A673 (cell line): ENCODE results near the gene SLC15A5. TPM values are rescaled to one million over a fixed set of nuclear protein-coding genes. Genes with fewer than 3 reads are reported as not detected.

Experiments used
- BruUV-seq: library from RNA; stranded (reverse); fragments of 400-500 nt; replicated peaks from 2 replicates; lab custom pipeline; 2021; lab: Mats Ljungman, UMichigan
- CTCF ChIA-PET: fragments of 300-600 bp; sonication (Branson Sonifier 250); formaldehyde crosslinking; loops from one replicate; lab custom pipeline; 2022; ENCODE audit warnings: antibody characterized with exemption; lab: Charles Lee
- POLR2A ChIA-PET: fragments of 300-600 bp; sonication (Branson Sonifier 250); formaldehyde crosslinking; loops from one replicate; lab custom pipeline; 2022; ENCODE audit warnings: antibody characterized with exemption; ENCODE audit not compliant: low non-redundant PET; lab: Charles Lee
- DNase-seq: peaks from one replicate; pipeline ENCODE4 v3.0.0-alpha.2; 2015; ENCODE audit warnings: low spot score
- H3K27ac ChIP-seq: fragments of 200-600 bp; sonication (generic); 2 replicates; pipeline ENCODE4 v1.5.1; 2016; ENCODE audit warnings: mixed run types, low read depth, mild to moderate bottlenecking, mixed read lengths, antibody characterized with exemption, low read length; ENCODE audit not compliant: poor library complexity, severe bottlenecking
- H3K27me3 ChIP-seq: fragments of 200-600 bp; sonication (generic); replicated peaks from 2 replicates; pipeline ENCODE4 v1.6.1; 2017; ENCODE audit warnings: mixed run types, low read depth, mild to moderate bottlenecking, mixed read lengths, antibody characterized with exemption, low read length; ENCODE audit not compliant: insufficient read depth, poor library complexity
- H3K36me3 ChIP-seq: fragments of 200-600 bp; sonication (generic); 2 replicates; pipeline ENCODE4 v1.6.1; 2016; ENCODE audit warnings: mixed run types, mild to moderate bottlenecking, mixed read lengths, antibody characterized with exemption, low read length; ENCODE audit not compliant: insufficient read depth, poor library complexity, severe bottlenecking
- H3K4me1 ChIP-seq: fragments of 200-600 bp; sonication (generic); 2 replicates; pipeline ENCODE4 v1.6.1; 2017; ENCODE audit warnings: mixed run types, mild to moderate bottlenecking, mixed read lengths, antibody characterized with exemption, low read length; ENCODE audit not compliant: insufficient read depth, poor library complexity, severe bottlenecking
- H3K4me3 ChIP-seq: fragments of 200-600 bp; sonication (generic); 2 replicates; pipeline ENCODE4 v1.5.1; 2016; ENCODE audit warnings: low read depth, mixed run types, mild to moderate bottlenecking, mixed read lengths, low read length; ENCODE audit not compliant: poor library complexity, severe bottlenecking
- H3K9me3 ChIP-seq: fragments of 200-600 bp; sonication (generic); 2 replicates; pipeline ENCODE4 v1.6.1; 2016; ENCODE audit warnings: mixed run types, low read depth, mild to moderate bottlenecking, mixed read lengths, antibody characterized with exemption, low read length; ENCODE audit not compliant: poor library complexity, severe bottlenecking
- CTCF ChIP-seq: fragments of 300-800, 200-600 bp; sonication (generic); conservative IDR thresholded peaks from 2 replicates; pipeline ENCODE4 v1.5.1; 2017; ENCODE audit warnings: low read depth, mild to moderate bottlenecking, antibody characterized with exemption, low read length, moderate library complexity, mixed read lengths
- EZH2 ChIP-seq: fragments of 200-600 bp; sonication (generic); IDR thresholded peaks from 2 replicates; pipeline ENCODE4 v1.6.1; 2017; ENCODE audit warnings: borderline replicate concordance, low read depth, mild to moderate bottlenecking, mixed read lengths, antibody characterized with exemption, low read length; ENCODE audit not compliant: poor library complexity, severe bottlenecking
- intact Hi-C: fragments of 100-400 bp; cut with micrococcal nuclease; formaldehyde crosslinking; loops from one replicate; pipeline ENCODE4 v1.10.0; 2022; ENCODE audit not compliant: unreplicated experiment
- total RNA-seq: library from RNA; stranded (reverse); gene quantifications from 2 replicates; pipeline ENCODE4 v1.2.3, GENCODE V29; 2021

The SLC15A5 gene
- total RNA-seq, 1 experiment from 2014 or later: not detected

- H3K36me3 ChIP-seq: no peaks in the 10 kb centered on the region
- TF ChIP-seq CTCF (no peak), EZH2 (no peak)
- no peak overlapping the region for H3K27ac ChIP-seq
- H3K4me3 ChIP-seq: no peak overlapping the region
- intact Hi-C loops: no loop called here
- no peaks in the 10 kb centered on the region for H3K27me3 ChIP-seq
- H3K9me3 ChIP-seq: no peaks in the 10 kb centered on the region
- DNase-seq: no peak
- ChIA-PET POLR2A (no interaction called here), CTCF (no interaction called here)
- no TSS peak for BruUV-seq
- peaks cover 13% of the 10 kb centered on the region for H3K4me1 ChIP-seq
These were observed 5.3 kb downstream of the SLC15A5 start for GRCh38 chr12:16272222-16272621.

GRCh38 chr12:16271062-16271461 lies 6.4 kb downstream of the SLC15A5 start:
- intact Hi-C loops: no loop called here
- peak; percentile 28 for DNase-seq
- Histone ChIP-seq H3K9me3 (no peaks in the 10 kb centered on the region), H3K27ac (no peak overlapping the region), H3K4me1 (peaks cover 13% of the 10 kb centered on the region), H3K27me3 (no peaks in the 10 kb centered on the region), H3K4me3 (no peak overlapping the region), H3K36me3 (no peaks in the 10 kb centered on the region)
- TF ChIP-seq CTCF (no peak), EZH2 (no peak)
- ChIA-PET POLR2A (interaction anchor here (0.5 kb wide), 1 partner anchor 514 kb away, joined by 3 read pairs; no protein-coding TSS in a partner anchor), CTCF (no interaction called here)
- no TSS peak for BruUV-seq

- no peak for TF ChIP-seq EZH2
- no peak for TF ChIP-seq CTCF
- no peaks in the 10 kb centered on the region for H3K9me3 ChIP-seq
- DNase-seq: no peak
- H3K36me3 ChIP-seq: no peaks in the 10 kb centered on the region
- ChIA-PET POLR2A (no interaction called here), CTCF (no interaction called here)
- no peak overlapping the region for H3K27ac ChIP-seq
- H3K27me3 ChIP-seq: no peaks in the 10 kb centered on the region
- intact Hi-C loops: no loop called here
- H3K4me1 ChIP-seq: peaks cover 13% of the 10 kb centered on the region
- no TSS peak for BruUV-seq
- H3K4me3 ChIP-seq: no peak overlapping the region
These were observed 7.5 kb downstream of the SLC15A5 start for GRCh38 chr12:16269946-16270345.
